ENCODE data around the gene OAS2. TPM values are rescaled to one million over a fixed set of nuclear protein-coding genes. Genes with fewer than 3 reads are reported as not detected.

OAS2 gene
- total RNA-seq, 4 donors from 2014 or later, result 1.2 to 4.2 (median 3.2) TPM

DNA sequence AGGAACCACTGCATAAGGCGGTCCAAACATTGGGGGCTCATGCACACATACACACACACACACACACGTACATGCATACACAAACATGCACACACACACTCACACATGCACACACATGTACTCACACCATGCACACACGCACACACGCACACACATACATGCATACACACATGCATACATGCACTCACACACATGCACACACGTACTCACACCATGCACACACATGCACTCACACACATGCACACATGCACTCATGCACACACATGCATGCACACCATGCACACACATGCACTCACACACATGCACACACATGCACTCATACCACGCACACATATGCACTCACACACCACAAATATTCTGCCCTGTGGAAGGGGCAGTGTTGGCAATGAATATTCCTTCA, 22.1 kb downstream of the OAS2 start:
- H3K27me3 ChIP-seq, result no peaks in the 10 kb centered on the region
- DNase-seq (ENCODE audit: low spot score in 2 of 2), result peak in 1 of 2 donors; percentile 8
- H3K4me3 ChIP-seq, result no peak overlapping the region
- H3K27ac ChIP-seq, result no peak overlapping the region
- WGBS, result 96% methylated on average over 6 of the region's 6 CpGs
- peaks cover 26% of the 10 kb centered on the region for H3K36me3 ChIP-seq
- H3K4me1 ChIP-seq, result no peaks in the 10 kb centered on the region
- TF ChIP-seq, protein P1, sequence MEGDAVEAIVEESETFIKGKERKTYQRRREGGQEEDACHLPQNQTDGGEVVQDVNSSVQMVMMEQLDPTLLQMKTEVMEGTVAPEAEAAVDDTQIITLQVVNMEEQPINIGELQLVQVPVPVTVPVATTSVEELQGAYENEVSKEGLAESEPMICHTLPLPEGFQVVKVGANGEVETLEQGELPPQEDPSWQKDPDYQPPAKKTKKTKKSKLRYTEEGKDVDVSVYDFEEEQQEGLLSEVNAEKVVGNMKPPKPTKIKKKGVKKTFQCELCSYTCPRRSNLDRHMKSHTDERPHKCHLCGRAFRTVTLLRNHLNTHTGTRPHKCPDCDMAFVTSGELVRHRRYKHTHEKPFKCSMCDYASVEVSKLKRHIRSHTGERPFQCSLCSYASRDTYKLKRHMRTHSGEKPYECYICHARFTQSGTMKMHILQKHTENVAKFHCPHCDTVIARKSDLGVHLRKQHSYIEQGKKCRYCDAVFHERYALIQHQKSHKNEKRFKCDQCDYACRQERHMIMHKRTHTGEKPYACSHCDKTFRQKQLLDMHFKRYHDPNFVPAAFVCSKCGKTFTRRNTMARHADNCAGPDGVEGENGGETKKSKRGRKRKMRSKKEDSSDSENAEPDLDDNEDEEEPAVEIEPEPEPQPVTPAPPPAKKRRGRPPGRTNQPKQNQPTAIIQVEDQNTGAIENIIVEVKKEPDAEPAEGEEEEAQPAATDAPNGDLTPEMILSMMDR (IDR thresholded peaks at IDR 0.05), result no peak
- TF ChIP-seq EP300 (IDR thresholded peaks at IDR 0.05) (no peak), POLR2AphosphoS5 (IDR thresholded peaks at IDR 0.05) (no peak), POLR2A (IDR thresholded peaks at IDR 0.05) (no peak)
- no peaks in the 10 kb centered on the region for H3K9me3 ChIP-seq

DNA sequence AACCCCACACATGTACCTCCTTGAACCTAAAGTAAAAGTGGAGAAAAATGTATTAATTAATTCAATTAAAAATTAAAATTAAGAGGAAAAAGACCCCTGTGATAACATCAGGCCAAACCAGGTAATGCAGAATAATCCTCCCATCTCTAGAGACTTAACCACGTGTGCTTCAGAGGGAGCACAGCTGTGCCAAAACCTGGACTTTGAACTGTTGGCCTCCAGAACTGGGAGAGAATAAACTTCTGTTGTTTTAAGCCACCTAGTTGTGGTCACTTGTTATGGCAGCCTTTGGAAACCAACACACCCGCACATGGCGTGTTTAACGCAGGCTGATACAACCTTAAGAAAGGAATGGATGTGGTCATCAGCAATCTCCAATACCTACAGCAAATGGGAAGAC, 23.8 kb downstream of the OAS2 start:
- Histone ChIP-seq H3K27ac (no peak overlapping the region), H3K4me3 (no peak overlapping the region), H3K27me3 (no peaks in the 10 kb centered on the region), H3K36me3 (peaks cover 38% of the 10 kb centered on the region), H3K9me3 (no peaks in the 10 kb centered on the region), H3K4me1 (no peaks in the 10 kb centered on the region)
- TF ChIP-seq EP300 (IDR thresholded peaks at IDR 0.05), result no peak
- TF ChIP-seq, protein P1 (IDR thresholded peaks at IDR 0.05), result no peak
- no peak for TF ChIP-seq POLR2A (IDR thresholded peaks at IDR 0.05)
- no peak for TF ChIP-seq POLR2AphosphoS5 (IDR thresholded peaks at IDR 0.05)
- peak in 1 of 2 donors; percentile 8 for DNase-seq (ENCODE audit: low spot score in 2 of 2)
- 72% methylated on average over 4 of the region's 4 CpGs for WGBS

GRCh38 chr12:113002676-113003075, 24.4 kb downstream of the OAS2 start:
- Histone ChIP-seq H3K4me3 (no peak overlapping the region), H3K27ac (no peak overlapping the region), H3K9me3 (no peaks in the 10 kb centered on the region), H3K36me3 (peaks cover 41% of the 10 kb centered on the region), H3K4me1 (no peaks in the 10 kb centered on the region), H3K27me3 (no peaks in the 10 kb centered on the region)
- TF ChIP-seq POLR2AphosphoS5 (IDR thresholded peaks at IDR 0.05) (no peak), EP300 (IDR thresholded peaks at IDR 0.05) (no peak), POLR2A (IDR thresholded peaks at IDR 0.05) (no peak)
- TF ChIP-seq, protein P1 (IDR thresholded peaks at IDR 0.05), result no peak
- DNase-seq (ENCODE audit: low spot score in 2 of 2), result peak in 1 of 2 donors; percentile 50
- 95% methylated on average over 5 of the region's 5 CpGs for WGBS

- Histone ChIP-seq H3K27me3 (no peaks in the 10 kb centered on the region), H3K9me3 (no peaks in the 10 kb centered on the region), H3K4me3 (no peak overlapping the region), H3K36me3 (peaks cover 33% of the 10 kb centered on the region), H3K4me1 (no peaks in the 10 kb centered on the region), H3K27ac (no peak overlapping the region)
- TF ChIP-seq, protein P1 (IDR thresholded peaks at IDR 0.05), result no peak
- TF ChIP-seq POLR2A (IDR thresholded peaks at IDR 0.05) (no peak), POLR2AphosphoS5 (IDR thresholded peaks at IDR 0.05) (no peak), EP300 (IDR thresholded peaks at IDR 0.05) (no peak)
- WGBS, result 78% methylated on average over 9 of the region's 9 CpGs
- peak in 1 of 2 donors; percentile 7 for DNase-seq (ENCODE audit: low spot score in 2 of 2)
These were observed 25.3 kb downstream of the OAS2 start for GRCh38 chr12:113003636-113004035.

GRCh38 chr12:113005762-113006161, 27.4 kb downstream of the OAS2 start:
- H3K36me3 ChIP-seq, result peaks cover 54% of the 10 kb centered on the region

DNA sequence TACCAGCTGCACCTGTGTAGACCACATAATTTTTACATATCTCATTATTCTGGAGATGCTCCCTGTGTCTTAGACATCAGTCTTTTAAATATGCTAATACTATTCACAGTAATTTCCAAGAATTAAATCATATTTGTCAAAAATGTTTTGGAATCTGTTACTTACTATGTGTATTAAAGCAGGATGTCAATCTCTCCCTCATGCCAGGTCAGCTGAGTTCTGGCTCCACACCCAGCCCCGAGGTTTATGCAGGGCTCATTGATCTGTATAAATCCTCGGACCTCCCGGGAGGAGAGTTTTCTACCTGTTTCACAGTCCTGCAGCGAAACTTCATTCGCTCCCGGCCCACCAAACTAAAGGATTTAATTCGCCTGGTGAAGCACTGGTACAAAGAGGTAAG, 27.9 kb downstream of the OAS2 start:
- Histone ChIP-seq H3K27me3 (no peaks in the 10 kb centered on the region), H3K36me3 (peaks cover 54% of the 10 kb centered on the region)
- WGBS, result 88% methylated on average over 7 of the region's 7 CpGs

More at GRCh38 chr12:113005762-113006161, 27.4 kb downstream of the OAS2 start:
- no peak overlapping the region for H3K4me3 ChIP-seq
- H3K27ac ChIP-seq, result no peak overlapping the region
- WGBS, result 86% methylated on average over 4 of the region's 4 CpGs
- H3K9me3 ChIP-seq, result no peaks in the 10 kb centered on the region
- DNase-seq (ENCODE audit: low spot score in 2 of 2), result peak in 1 of 2 donors; percentile 4
- TF ChIP-seq POLR2AphosphoS5 (IDR thresholded peaks at IDR 0.05), result no peak
- TF ChIP-seq POLR2A (IDR thresholded peaks at IDR 0.05), result no peak
- no peak for TF ChIP-seq EP300 (IDR thresholded peaks at IDR 0.05)
- H3K27me3 ChIP-seq, result no peaks in the 10 kb centered on the region
- no peaks in the 10 kb centered on the region for H3K4me1 ChIP-seq

More for the DNA sequence above, 27.9 kb downstream of the OAS2 start:
- H3K4me1 ChIP-seq, result no peaks in the 10 kb centered on the region
- no peaks in the 10 kb centered on the region for H3K9me3 ChIP-seq
- no peak for TF ChIP-seq POLR2AphosphoS5 (IDR thresholded peaks at IDR 0.05)
- TF ChIP-seq EP300 (IDR thresholded peaks at IDR 0.05), result no peak
- no peak for TF ChIP-seq POLR2A (IDR thresholded peaks at IDR 0.05)
- TF ChIP-seq, protein P1 (IDR thresholded peaks at IDR 0.05), result no peak
- no peak overlapping the region for H3K27ac ChIP-seq
- H3K4me3 ChIP-seq, result no peak overlapping the region
- no peak for DNase-seq (ENCODE audit: low spot score in 2 of 2)

Data from suprapubic skin (tissue), 4 donors.